GM12801 (cell line): ENCODE data around the gene ELK1.

Experiments
- CTCF ChIP-seq: IDR thresholded peaks from one replicate; pipeline ENCODE4 v1.5.1; 2011; ENCODE audit warnings: control low read depth; ENCODE audit not compliant: insufficient read length; ENCODE audit errors: extremely low read depth

ELK1 gene

GRCh38 chrX:47587906-47588735 lies 62.2 kb downstream of the ELK1 start:
- no peak for TF ChIP-seq CTCF

GRCh38 chrX:47587091-47587891 lies 63.1 kb downstream of the ELK1 start:
- TF ChIP-seq CTCF = no peak

GRCh38 chrX:47586043-47586787 lies 64.1 kb downstream of the ELK1 start:
- TF ChIP-seq CTCF = no peak
